ENCODE data around the gene C1QL4. TPM values are rescaled to one million over a fixed set of nuclear protein-coding genes. Genes with fewer than 3 reads are reported as not detected.
A peak's percentile ranks its signal among the peaks of the same experiment; 100 is the strongest.
"Not testable (repeated sequence)": the region's sequence is repeated elsewhere in the genome, so short reads cannot be mapped to it uniquely, and the experiment has no call there.

C1QL4 gene
- under 1 TPM in 1 of 2 donors, not detected in 1; 0.12 TPM for total RNA-seq

- H3K36me3 Mint-ChIP-seq (ENCODE audit: insufficient read depth in 2 of 2) = no peaks in the 10 kb centered on the region
- H3K9me3 Mint-ChIP-seq = no peaks in the 10 kb centered on the region
- peaks cover 88% of the 10 kb centered on the region for H3K27me3 Mint-ChIP-seq (ENCODE audit: low read depth)
- no peak within 1 kb of the TSS for H3K27ac Mint-ChIP-seq
- H3K4me1 Mint-ChIP-seq (ENCODE audit: low read depth) = peaks cover 21% of the 10 kb centered on the region
- DNase-seq (peak; percentile 92 to 94), ATAC-seq (replicated peaks in 1 of 2) (peak; percentile 80 to 85)
- H3K4me3 Mint-ChIP-seq = peak within 1 kb of the TSS; percentile 70 to 79
Observed at GRCh38 chr12:49336645-49337584, at the start of gene C1QL4. C1QL4 (minus strand) TSS chr12:49337188; CDS start chr12:49336477, 711 bp downstream.

GRCh38 chr12:49380184-49380583 lies 43.2 kb upstream of the C1QL4 start:
- not testable (repeated sequence) for H3K27me3 Mint-ChIP-seq (ENCODE audit: low read depth); H3K4me1 Mint-ChIP-seq (ENCODE audit: low read depth); H3K9me3 Mint-ChIP-seq; ATAC-seq (replicated peaks in 1 of 2); H3K27ac Mint-ChIP-seq; H3K4me3 Mint-ChIP-seq; H3K36me3 Mint-ChIP-seq (ENCODE audit: insufficient read depth in 2 of 2); DNase-seq

- no peak for ATAC-seq (replicated peaks in 1 of 2)
- no peaks in the 10 kb centered on the region for H3K36me3 Mint-ChIP-seq (ENCODE audit: insufficient read depth in 2 of 2)
- no peak overlapping the region for H3K27ac Mint-ChIP-seq
- no peaks in the 10 kb centered on the region for H3K9me3 Mint-ChIP-seq
- no peak for DNase-seq
- peaks cover 7% of the 10 kb centered on the region for H3K4me1 Mint-ChIP-seq (ENCODE audit: low read depth)
- no peak overlapping the region for H3K4me3 Mint-ChIP-seq
- no peaks in the 10 kb centered on the region for H3K27me3 Mint-ChIP-seq (ENCODE audit: low read depth)
Observed at GRCh38 chr12:49377386-49377785, 40.4 kb upstream of the C1QL4 start.

- no peaks in the 10 kb centered on the region for H3K36me3 Mint-ChIP-seq (ENCODE audit: insufficient read depth in 2 of 2)
- no peak overlapping the region for H3K4me3 Mint-ChIP-seq
- no peak overlapping the region for H3K27ac Mint-ChIP-seq
- peak; percentile 45 to 74 for ATAC-seq (replicated peaks in 1 of 2)
- peaks cover 21% of the 10 kb centered on the region for H3K4me1 Mint-ChIP-seq (ENCODE audit: low read depth)
- no peak for DNase-seq
- H3K27me3 Mint-ChIP-seq (ENCODE audit: low read depth) = no peaks in the 10 kb centered on the region
- H3K9me3 Mint-ChIP-seq = no peaks in the 10 kb centered on the region
Observed at GRCh38 chr12:49375406-49375805, 38.4 kb upstream of the C1QL4 start.

- Mint-ChIP-seq H3K9me3 (no peaks in the 10 kb centered on the region), H3K27ac (no peak overlapping the region), H3K4me3 (no peak overlapping the region), H3K4me1 (ENCODE audit: low read depth) (peaks cover 50% of the 10 kb centered on the region), H3K36me3 (ENCODE audit: insufficient read depth in 2 of 2) (no peaks in the 10 kb centered on the region), H3K27me3 (ENCODE audit: low read depth) (no peaks in the 10 kb centered on the region)
- DNase-seq (no peak), ATAC-seq (replicated peaks in 1 of 2) (no peak)
Observed at GRCh38 chr12:49370539-49370938, 33.6 kb upstream of the C1QL4 start.

- no peak overlapping the region for H3K27ac Mint-ChIP-seq
- no peaks in the 10 kb centered on the region for H3K27me3 Mint-ChIP-seq (ENCODE audit: low read depth)
- peaks cover 46% of the 10 kb centered on the region for H3K4me1 Mint-ChIP-seq (ENCODE audit: low read depth)
- DNase-seq (peak in 1 of 2 donors; percentile 22), ATAC-seq (replicated peaks in 1 of 2) (no peak)
- no peaks in the 10 kb centered on the region for H3K9me3 Mint-ChIP-seq
- H3K36me3 Mint-ChIP-seq (ENCODE audit: insufficient read depth in 2 of 2) = no peaks in the 10 kb centered on the region
- H3K4me3 Mint-ChIP-seq = peak overlapping the region in 1 of 2 donors; percentile 63
Observed at GRCh38 chr12:49369411-49370145, 32.6 kb upstream of the C1QL4 start.

GRCh38 chr12:49368240-49368600 lies 31.2 kb upstream of the C1QL4 start:
- DNase-seq (no peak), ATAC-seq (replicated peaks in 1 of 2) (no peak)
- peak overlapping the region; percentile 38 for H3K27ac Mint-ChIP-seq
- peak overlapping the region; percentile 84 to 86 for H3K4me3 Mint-ChIP-seq
- no peaks in the 10 kb centered on the region for H3K36me3 Mint-ChIP-seq (ENCODE audit: insufficient read depth in 2 of 2)
- H3K4me1 Mint-ChIP-seq (ENCODE audit: low read depth) = peaks cover 46% of the 10 kb centered on the region
- no peaks in the 10 kb centered on the region for H3K27me3 Mint-ChIP-seq (ENCODE audit: low read depth)
- H3K9me3 Mint-ChIP-seq = no peaks in the 10 kb centered on the region

GRCh38 chr12:49367381-49368239 lies 30.6 kb upstream of the C1QL4 start, which contains the start of gene SPATS2:
SPATS2 (plus strand) TSS chr12:49367462; CDS start chr12:49461013, 93,551 bp downstream.
- H3K27me3 Mint-ChIP-seq (ENCODE audit: low read depth) = no peaks in the 10 kb centered on the region
- H3K4me3 Mint-ChIP-seq = peak within 1 kb of the TSS; percentile 84 to 86
- H3K9me3 Mint-ChIP-seq = no peaks in the 10 kb centered on the region
- peak within 1 kb of the TSS; percentile 88 for H3K27ac Mint-ChIP-seq
- ATAC-seq (replicated peaks in 1 of 2) (no peak), DNase-seq (no peak)
- no peaks in the 10 kb centered on the region for H3K36me3 Mint-ChIP-seq (ENCODE audit: insufficient read depth in 2 of 2)
- H3K4me1 Mint-ChIP-seq (ENCODE audit: low read depth) = peaks cover 46% of the 10 kb centered on the region

GRCh38 chr12:49366652-49367380 lies 29.8 kb upstream of the C1QL4 start:
- peak overlapping the region; percentile 88 for H3K27ac Mint-ChIP-seq
- peaks cover 46% of the 10 kb centered on the region for H3K4me1 Mint-ChIP-seq (ENCODE audit: low read depth)
- no peaks in the 10 kb centered on the region for H3K36me3 Mint-ChIP-seq (ENCODE audit: insufficient read depth in 2 of 2)
- no peaks in the 10 kb centered on the region for H3K9me3 Mint-ChIP-seq
- peak overlapping the region; percentile 84 to 86 for H3K4me3 Mint-ChIP-seq
- no peaks in the 10 kb centered on the region for H3K27me3 Mint-ChIP-seq (ENCODE audit: low read depth)
- peak; percentile 85 to 90 for ATAC-seq (replicated peaks in 1 of 2)
- DNase-seq = peak; percentile 93 to 95

- DNase-seq (no peak), ATAC-seq (replicated peaks in 1 of 2) (peak; percentile 12 to 17)
- H3K27ac Mint-ChIP-seq = peak overlapping the region; percentile 88
- H3K27me3 Mint-ChIP-seq (ENCODE audit: low read depth) = no peaks in the 10 kb centered on the region
- no peaks in the 10 kb centered on the region for H3K9me3 Mint-ChIP-seq
- H3K36me3 Mint-ChIP-seq (ENCODE audit: insufficient read depth in 2 of 2) = no peaks in the 10 kb centered on the region
- peaks cover 40% of the 10 kb centered on the region for H3K4me1 Mint-ChIP-seq (ENCODE audit: low read depth)
- H3K4me3 Mint-ChIP-seq = peak overlapping the region; percentile 84 to 86
Observed at GRCh38 chr12:49366096-49366651, 29.2 kb upstream of the C1QL4 start.

GRCh38 chr12:49365542-49365941 lies 28.6 kb upstream of the C1QL4 start:
- no peak overlapping the region for H3K27ac Mint-ChIP-seq

GRCh38 chr12:49364989-49365388 lies 28.0 kb upstream of the C1QL4 start:
- Mint-ChIP-seq H3K4me1 (ENCODE audit: low read depth) (peaks cover 28% of the 10 kb centered on the region), H3K4me3 (no peak overlapping the region), H3K36me3 (ENCODE audit: insufficient read depth in 2 of 2) (no peaks in the 10 kb centered on the region), H3K27ac (no peak overlapping the region), H3K27me3 (ENCODE audit: low read depth) (no peaks in the 10 kb centered on the region), H3K9me3 (no peaks in the 10 kb centered on the region)
- DNase-seq (no peak), ATAC-seq (replicated peaks in 1 of 2) (no peak)

More at GRCh38 chr12:49365542-49365941, 28.6 kb upstream of the C1QL4 start:
- no peak for ATAC-seq (replicated peaks in 1 of 2)
- H3K27me3 Mint-ChIP-seq (ENCODE audit: low read depth) = no peaks in the 10 kb centered on the region
- H3K36me3 Mint-ChIP-seq (ENCODE audit: insufficient read depth in 2 of 2) = no peaks in the 10 kb centered on the region
- peaks cover 34% of the 10 kb centered on the region for H3K4me1 Mint-ChIP-seq (ENCODE audit: low read depth)
- H3K9me3 Mint-ChIP-seq = no peaks in the 10 kb centered on the region
- H3K4me3 Mint-ChIP-seq = peak overlapping the region; percentile 84 to 86
- no peak for DNase-seq

All from activated T-cell treated with anti-CD3 and anti-CD28 coated beads, Interleukin-2, amount 50 U/mL, for 72 hours (primary cell).